ENCODE results near the gene KCNQ1. TPM values are rescaled to one million over a fixed set of nuclear protein-coding genes. Genes with fewer than 3 reads are reported as not detected.

The KCNQ1 gene
- total and polyA plus RNA-seq, 2 of the 13 experiments (the other 11 are each of a cell fraction or from before 2014, with no cell fraction given), result 0.02 to 0.08 TPM

- TF ChIP-seq ZNF362 (CRISPR knock-in tag; IDR thresholded peaks at IDR 0.05; ENCODE audit: borderline replicate concordance), result no peak
- TF ChIP-seq, protein P1, sequence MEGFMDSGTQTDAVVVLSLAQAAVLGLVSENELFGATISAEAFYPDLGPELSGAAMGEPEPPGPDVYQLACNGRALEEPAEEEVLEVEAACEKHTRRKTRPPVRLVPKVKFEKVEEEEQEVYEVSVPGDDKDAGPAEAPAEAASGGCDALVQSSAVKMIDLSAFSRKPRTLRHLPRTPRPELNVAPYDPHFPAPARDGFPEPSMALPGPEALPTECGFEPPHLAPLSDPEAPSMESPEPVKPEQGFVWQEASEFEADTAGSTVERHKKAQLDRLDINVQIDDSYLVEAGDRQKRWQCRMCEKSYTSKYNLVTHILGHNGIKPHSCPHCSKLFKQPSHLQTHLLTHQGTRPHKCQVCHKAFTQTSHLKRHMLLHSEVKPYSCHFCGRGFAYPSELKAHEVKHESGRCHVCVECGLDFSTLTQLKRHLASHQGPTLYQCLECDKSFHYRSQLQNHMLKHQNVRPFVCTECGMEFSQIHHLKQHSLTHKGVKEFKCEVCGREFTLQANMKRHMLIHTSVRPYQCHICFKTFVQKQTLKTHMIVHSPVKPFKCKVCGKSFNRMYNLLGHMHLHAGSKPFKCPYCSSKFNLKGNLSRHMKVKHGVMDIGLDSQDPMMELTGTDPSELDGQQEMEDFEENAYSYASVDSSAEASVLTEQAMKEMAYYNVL (CRISPR knock-in tag; IDR thresholded peaks at IDR 0.05; ENCODE audit: borderline replicate concordance), result peak; percentile 56; the same call in 1 of the 2 replicates
- no peak for TF ChIP-seq RELA (CRISPR knock-in tag; IDR thresholded peaks at IDR 0.05)
- peak; percentile 21; the same call in 1 of the 2 replicates for TF ChIP-seq ZNF556 (CRISPR knock-in tag; IDR thresholded peaks at IDR 0.05; ENCODE audit: borderline replicate concordance)
- TF ChIP-seq ZNF619 (CRISPR knock-in tag; IDR thresholded peaks at IDR 0.05), result 0 out of 2 replicates have a peak, but pooled peaks have one; percentile 44
- TF ChIP-seq RBM22 (optimal IDR thresholded peaks at IDR 0.05; ENCODE audit: low read length), result no peak
- TF ChIP-seq, protein P2, sequence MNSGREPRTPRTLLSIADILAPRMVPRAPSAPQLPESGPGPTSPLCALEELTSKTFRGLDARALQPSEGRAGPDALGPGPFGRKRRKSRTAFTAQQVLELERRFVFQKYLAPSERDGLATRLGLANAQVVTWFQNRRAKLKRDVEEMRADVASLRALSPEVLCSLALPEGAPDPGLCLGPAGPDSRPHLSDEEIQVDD (CRISPR knock-in tag; IDR thresholded peaks at IDR 0.05; ENCODE audit: borderline replicate concordance), result 0 out of 2 replicates have a peak, but pooled peaks have one; percentile 12
- TF ChIP-seq NPAS2 (CRISPR knock-in tag; IDR thresholded peaks at IDR 0.05; ENCODE audit: borderline replicate concordance), result no peak
- TF ChIP-seq, protein P3, sequence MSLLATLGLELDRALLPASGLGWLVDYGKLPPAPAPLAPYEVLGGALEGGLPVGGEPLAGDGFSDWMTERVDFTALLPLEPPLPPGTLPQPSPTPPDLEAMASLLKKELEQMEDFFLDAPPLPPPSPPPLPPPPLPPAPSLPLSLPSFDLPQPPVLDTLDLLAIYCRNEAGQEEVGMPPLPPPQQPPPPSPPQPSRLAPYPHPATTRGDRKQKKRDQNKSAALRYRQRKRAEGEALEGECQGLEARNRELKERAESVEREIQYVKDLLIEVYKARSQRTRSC (CRISPR knock-in tag; IDR thresholded peaks at IDR 0.05; ENCODE audit: low read depth), result no peak
- no peak for TF ChIP-seq PRPF4 (IDR thresholded peaks at IDR 0.05; ENCODE audit: low read depth, low read length, poor library complexity, severe bottlenecking)
- peak; percentile 50; the same call in 1 of the 2 replicates for TF ChIP-seq ZNF296 (CRISPR knock-in tag; conservative IDR thresholded peaks at IDR 0.05)
- TF ChIP-seq, protein P4, sequence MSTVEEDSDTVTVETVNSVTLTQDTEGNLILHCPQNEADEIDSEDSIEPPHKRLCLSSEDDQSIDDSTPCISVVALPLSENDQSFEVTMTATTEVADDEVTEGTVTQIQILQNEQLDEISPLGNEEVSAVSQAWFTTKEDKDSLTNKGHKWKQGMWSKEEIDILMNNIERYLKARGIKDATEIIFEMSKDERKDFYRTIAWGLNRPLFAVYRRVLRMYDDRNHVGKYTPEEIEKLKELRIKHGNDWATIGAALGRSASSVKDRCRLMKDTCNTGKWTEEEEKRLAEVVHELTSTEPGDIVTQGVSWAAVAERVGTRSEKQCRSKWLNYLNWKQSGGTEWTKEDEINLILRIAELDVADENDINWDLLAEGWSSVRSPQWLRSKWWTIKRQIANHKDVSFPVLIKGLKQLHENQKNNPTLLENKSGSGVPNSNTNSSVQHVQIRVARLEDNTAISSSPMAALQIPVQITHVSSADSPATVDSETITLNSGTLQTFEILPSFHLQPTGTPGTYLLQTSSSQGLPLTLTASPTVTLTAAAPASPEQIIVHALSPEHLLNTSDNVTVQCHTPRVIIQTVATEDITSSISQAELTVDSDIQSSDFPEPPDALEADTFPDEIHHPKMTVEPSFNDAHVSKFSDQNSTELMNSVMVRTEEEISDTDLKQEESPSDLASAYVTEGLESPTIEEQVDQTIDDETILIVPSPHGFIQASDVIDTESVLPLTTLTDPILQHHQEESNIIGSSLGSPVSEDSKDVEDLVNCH (CRISPR knock-in tag; IDR thresholded peaks at IDR 0.05), result no peak
- no peak for TF ChIP-seq NFYC (CRISPR knock-in tag; IDR thresholded peaks at IDR 0.05)
- TF ChIP-seq TSC22D2 (CRISPR knock-in tag; IDR thresholded peaks at IDR 0.05; ENCODE audit: borderline replicate concordance), result 0 out of 2 replicates have a peak, but pooled peaks have one; percentile 28
- no peak for TF ChIP-seq JDP2 (CRISPR knock-in tag; IDR thresholded peaks at IDR 0.05; ENCODE audit: borderline replicate concordance)
- no peak for TF ChIP-seq ZBTB1 (CRISPR knock-in tag; IDR thresholded peaks at IDR 0.05; ENCODE audit: borderline replicate concordance)
- TF ChIP-seq, protein P5, sequence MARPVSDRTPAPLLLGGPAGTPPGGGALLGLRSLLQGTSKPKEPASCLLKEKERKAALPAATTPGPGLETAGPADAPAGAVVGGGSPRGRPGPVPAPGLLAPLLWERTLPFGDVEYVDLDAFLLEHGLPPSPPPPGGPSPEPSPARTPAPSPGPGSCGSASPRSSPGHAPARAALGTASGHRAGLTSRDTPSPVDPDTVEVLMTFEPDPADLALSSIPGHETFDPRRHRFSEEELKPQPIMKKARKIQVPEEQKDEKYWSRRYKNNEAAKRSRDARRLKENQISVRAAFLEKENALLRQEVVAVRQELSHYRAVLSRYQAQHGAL (CRISPR knock-in tag; IDR thresholded peaks at IDR 0.05; ENCODE audit: not compliant biosample characterization), result peak; percentile 77
- TF ChIP-seq, protein P6, sequence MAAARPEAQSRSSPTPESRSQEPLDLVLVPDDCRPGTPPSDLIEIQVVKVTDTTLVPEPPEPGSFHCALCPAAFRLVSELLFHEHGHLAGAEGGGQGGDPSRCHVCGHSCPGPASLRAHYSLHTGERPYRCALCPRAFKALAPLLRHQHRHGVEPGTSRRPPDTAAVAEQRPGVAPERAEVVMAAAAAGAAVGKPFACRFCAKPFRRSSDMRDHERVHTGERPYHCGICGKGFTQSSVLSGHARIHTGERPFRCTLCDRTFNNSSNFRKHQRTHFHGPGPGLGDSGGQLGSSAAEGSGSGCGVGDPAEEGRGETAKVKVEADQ (CRISPR knock-in tag; IDR thresholded peaks at IDR 0.05; ENCODE audit: borderline replicate concordance), result no peak
Observed at GRCh38 chr11:2409611-2410468, 35.0 kb upstream of the KCNQ1 start (continued).

All from HepG2 (cell line).